GM23338 (cell line): ENCODE results near the gene ALPI. TPM values are rescaled to one million over a fixed set of nuclear protein-coding genes. Genes with fewer than 3 reads are reported as not detected.

Experiments used
- ATAC-seq: fragments of 200-7000 bp; cut with Tn5 transposase; 3 replicates; pipeline ENCODE4 v1.9.1; 2020
- DNase-seq: peaks from one replicate; pipeline ENCODE4 v3.0.0-alpha.2; 2015; ENCODE audit warnings: low spot score
- H2AFZ ChIP-seq: fragments of 200-600 bp; sonication (generic); 2 replicates; pipeline ENCODE4 v1.8.0; 2016; ENCODE audit warnings: antibody characterized with exemption, mild to moderate bottlenecking, moderate library complexity
- H3F3A ChIP-seq: fragments of 200-600 bp; sonication (generic); replicated peaks from 2 replicates; pipeline ENCODE4 v1.8.0; 2017; ENCODE audit warnings: antibody characterized with exemption, mixed run types, low read depth
- H3K27ac ChIP-seq: fragments of 200-600 bp; sonication (generic); 2 replicates; pipeline ENCODE4 v1.6.1; 2016; ENCODE audit warnings: low read depth
- H3K27me3 ChIP-seq: fragments of 200-600 bp; sonication (generic); 2 replicates; pipeline ENCODE4 v1.8.0; 2016; ENCODE audit warnings: mild to moderate bottlenecking, mixed run types, moderate library complexity; ENCODE audit not compliant: insufficient read depth
- H3K36me3 ChIP-seq: fragments of 200-600 bp; sonication (generic); 2 replicates; pipeline ENCODE4 v1.8.0; 2016; ENCODE audit warnings: mild to moderate bottlenecking; ENCODE audit not compliant: insufficient read depth
- H3K4me1 ChIP-seq: fragments of 200-600 bp; sonication (generic); 2 replicates; pipeline ENCODE4 v1.8.0; 2016; ENCODE audit warnings: mild to moderate bottlenecking, moderate library complexity; ENCODE audit not compliant: insufficient read depth
- H3K4me2 ChIP-seq: fragments of 200-600 bp; sonication (generic); 2 replicates; pipeline ENCODE4 v1.7.1; 2017; ENCODE audit warnings: mixed run types
- H3K4me3 ChIP-seq: fragments of 200-600 bp; sonication (generic); 2 replicates; pipeline ENCODE4 v1.6.1; 2016; ENCODE audit warnings: mixed run types
- H3K79me2 ChIP-seq: fragments of 200-600 bp; sonication (generic); replicated peaks from 2 replicates; pipeline ENCODE4 v1.8.0; 2017; ENCODE audit warnings: mild to moderate bottlenecking; ENCODE audit not compliant: insufficient read depth
- H3K9me2 ChIP-seq: fragments of 200-600 bp; sonication (generic); 2 replicates; pipeline ENCODE4 v1.8.0; 2017; ENCODE audit not compliant: insufficient read depth
- H4K20me1 ChIP-seq: fragments of 200-600 bp; sonication (generic); replicated peaks from 2 replicates; pipeline ENCODE4 v1.8.0; 2017; ENCODE audit warnings: mild to moderate bottlenecking; ENCODE audit not compliant: insufficient read depth
- H3K27ac Mint-ChIP-seq: 2 replicates; pipeline ENCODE4 v1.8.0; 2020; ENCODE audit warnings: inconsistent platforms, mild to moderate bottlenecking, moderate library complexity, mixed read lengths
- H3K27me3 Mint-ChIP-seq: 3 replicates; pipeline ENCODE4 v1.8.0; 2022; ENCODE audit warnings: low read depth, mild to moderate bottlenecking, moderate library complexity, mixed read lengths, inconsistent platforms; ENCODE audit not compliant: insufficient read depth, poor library complexity
- H3K36me3 Mint-ChIP-seq: 3 replicates; pipeline ENCODE4 v1.8.0; 2021; ENCODE audit warnings: low read depth, mild to moderate bottlenecking, inconsistent platforms, moderate library complexity, mixed read lengths
- H3K4me1 Mint-ChIP-seq: 3 replicates; pipeline ENCODE4 v1.8.0; 2020; ENCODE audit warnings: mild to moderate bottlenecking, inconsistent platforms, mixed read lengths
- H3K4me3 Mint-ChIP-seq: 3 replicates; pipeline ENCODE4 v1.8.0; 2021; ENCODE audit warnings: moderate library complexity, mild to moderate bottlenecking, inconsistent platforms, mixed read lengths
- H3K9me3 Mint-ChIP-seq: 3 replicates; pipeline ENCODE4 v1.8.0; 2020; ENCODE audit warnings: moderate library complexity, mild to moderate bottlenecking, inconsistent platforms, mixed read lengths
- CREB1 ChIP-seq: fragments of 250-450 bp; sonication (Bioruptor Pico); IDR thresholded peaks from 2 replicates; pipeline ENCODE4 v1.5.0; 2020; ENCODE audit warnings: low read depth, mild to moderate bottlenecking, moderate library complexity
- EZH2phosphoT487 ChIP-seq: fragments of 200-600 bp; sonication (generic); IDR thresholded peaks from one replicate; pipeline ENCODE4 v1.8.1; 2018; ENCODE audit warnings: antibody characterized with exemption; ENCODE audit not compliant: unreplicated experiment
- NANOG ChIP-seq: IDR thresholded peaks from 2 replicates; pipeline ENCODE4 v1.6.1; 2016; ENCODE audit warnings: antibody characterized with exemption, borderline replicate concordance
- POLR2AphosphoS5 ChIP-seq: IDR thresholded peaks from 2 replicates; pipeline ENCODE4 v1.6.1; 2016; ENCODE audit warnings: antibody characterized with exemption, low read depth
- STAT1 ChIP-seq: IDR thresholded peaks from one replicate; pipeline ENCODE4 v1.6.1; 2016; ENCODE audit warnings: antibody characterized with exemption; ENCODE audit not compliant: unreplicated experiment
- polyA plus RNA-seq: library from polyadenylated mRNA; unstranded; fragments of >200 nt; fragmentation: Nextera tagmentation; extraction: Ambion mirVana; gene quantifications from 2 replicates; pipeline ENCODE4 v1.2.1, GENCODE V29; 2016
- total RNA-seq: library from RNA; depleted of rRNA; stranded (reverse); fragments of >200 nt; shearing (Covaris generic); gene quantifications from 2 replicates; pipeline ENCODE4 v1.2.3, GENCODE V29; 2014
- TF ChIP-seq, protein P1 (sequence below): IDR thresholded peaks from 2 replicates; pipeline ENCODE4 v1.6.1; 2016; ENCODE audit warnings: antibody characterized with exemption
- TF ChIP-seq, protein P2 (sequence below): fragments of 250-450 bp; sonication (Bioruptor Pico); IDR thresholded peaks from 2 replicates; pipeline ENCODE4 v1.5.0; 2020; ENCODE audit warnings: mild to moderate bottlenecking, moderate library complexity
- TF ChIP-seq, protein P3 (sequence below), 2 experiments: fragments of 200-600 bp in 1 of 2; sonication (generic) in 1 of 2; conservative IDR thresholded peaks; 2 replicates each; pipeline versions ENCODE4 v1.5.1 to v1.6.1; 2016 to 2017; ENCODE audit warnings: antibody characterized with exemption in 2 of 2, low read depth in 2 of 2, mild to moderate bottlenecking in 2 of 2, moderate library complexity in 1 of 2

The ALPI gene
- total and polyA plus RNA-seq, 2 experiments from 2014 or later: not detected

DNA sequence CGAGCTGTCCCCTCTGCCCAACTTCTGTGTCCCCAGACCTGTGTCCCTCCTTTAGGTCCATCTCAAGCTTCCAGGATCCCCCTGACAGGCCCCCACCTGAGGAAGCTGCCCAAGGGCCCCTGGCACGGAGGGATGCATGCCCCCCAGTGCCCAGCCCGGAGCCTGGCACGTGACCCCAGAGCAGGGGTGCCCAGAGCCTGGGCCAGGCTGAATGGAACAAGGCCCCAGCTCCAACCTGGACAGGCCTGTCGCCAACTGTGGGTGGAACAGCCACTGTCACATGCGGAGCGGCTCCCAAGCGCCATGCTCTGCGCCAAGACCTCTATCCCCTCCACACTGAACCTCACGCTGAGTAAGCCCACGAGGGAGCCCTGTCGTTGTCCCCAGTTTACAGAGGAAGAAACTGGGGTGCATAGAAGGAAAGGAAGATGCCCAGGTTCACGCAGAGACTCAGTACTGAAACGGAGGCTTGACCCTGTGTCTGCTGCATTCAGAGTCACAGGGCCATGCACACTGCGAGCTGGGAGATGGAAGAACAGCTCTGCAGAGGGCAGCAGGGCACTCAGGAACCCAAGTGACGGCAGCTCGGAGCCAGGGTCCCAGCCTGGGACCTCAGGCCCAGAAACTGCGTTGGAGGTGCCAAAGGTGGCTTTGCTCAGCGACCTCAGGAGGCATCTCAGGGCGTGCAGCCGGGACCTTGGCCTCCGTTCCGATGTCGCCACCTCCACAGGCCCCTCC is 37.2 kb downstream of the ALPI start:
- Mint-ChIP-seq H3K4me3 (no peak overlapping the region), H3K27me3 (peaks cover 36% of the 10 kb centered on the region), H3K4me1 (peaks cover 35% of the 10 kb centered on the region), H3K9me3 (no peaks in the 10 kb centered on the region), H3K27ac (no peak overlapping the region), H3K36me3 (no peaks in the 10 kb centered on the region; the same call in 2 of the 3 replicates)
- Histone ChIP-seq H3K27ac (no peak overlapping the region), H3K9me2 (no peaks in the 10 kb centered on the region), H2AFZ (no peak overlapping the region), H3K4me2 (no peak overlapping the region), H3K4me3 (no peak overlapping the region), H3K4me1 (peaks cover 19% of the 10 kb centered on the region), H4K20me1 (no peaks in the 10 kb centered on the region), H3K79me2 (no peaks in the 10 kb centered on the region), H3K36me3 (no peaks in the 10 kb centered on the region), H3K27me3 (peaks cover 20% of the 10 kb centered on the region), H3F3A (0 out of 2 replicates have a peak, but pooled peaks cover 5% of the 10 kb centered on the region)
- ATAC-seq (no peak), DNase-seq (no peak)
- TF ChIP-seq CREB1 (CRISPR knock-in tag) (no peak), NANOG (no peak), STAT1 (no peak), POLR2AphosphoS5 (no peak), EZH2phosphoT487 (no peak)
- TF ChIP-seq, protein P1, sequence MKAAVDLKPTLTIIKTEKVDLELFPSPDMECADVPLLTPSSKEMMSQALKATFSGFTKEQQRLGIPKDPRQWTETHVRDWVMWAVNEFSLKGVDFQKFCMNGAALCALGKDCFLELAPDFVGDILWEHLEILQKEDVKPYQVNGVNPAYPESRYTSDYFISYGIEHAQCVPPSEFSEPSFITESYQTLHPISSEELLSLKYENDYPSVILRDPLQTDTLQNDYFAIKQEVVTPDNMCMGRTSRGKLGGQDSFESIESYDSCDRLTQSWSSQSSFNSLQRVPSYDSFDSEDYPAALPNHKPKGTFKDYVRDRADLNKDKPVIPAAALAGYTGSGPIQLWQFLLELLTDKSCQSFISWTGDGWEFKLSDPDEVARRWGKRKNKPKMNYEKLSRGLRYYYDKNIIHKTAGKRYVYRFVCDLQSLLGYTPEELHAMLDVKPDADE: no peak

DNA sequence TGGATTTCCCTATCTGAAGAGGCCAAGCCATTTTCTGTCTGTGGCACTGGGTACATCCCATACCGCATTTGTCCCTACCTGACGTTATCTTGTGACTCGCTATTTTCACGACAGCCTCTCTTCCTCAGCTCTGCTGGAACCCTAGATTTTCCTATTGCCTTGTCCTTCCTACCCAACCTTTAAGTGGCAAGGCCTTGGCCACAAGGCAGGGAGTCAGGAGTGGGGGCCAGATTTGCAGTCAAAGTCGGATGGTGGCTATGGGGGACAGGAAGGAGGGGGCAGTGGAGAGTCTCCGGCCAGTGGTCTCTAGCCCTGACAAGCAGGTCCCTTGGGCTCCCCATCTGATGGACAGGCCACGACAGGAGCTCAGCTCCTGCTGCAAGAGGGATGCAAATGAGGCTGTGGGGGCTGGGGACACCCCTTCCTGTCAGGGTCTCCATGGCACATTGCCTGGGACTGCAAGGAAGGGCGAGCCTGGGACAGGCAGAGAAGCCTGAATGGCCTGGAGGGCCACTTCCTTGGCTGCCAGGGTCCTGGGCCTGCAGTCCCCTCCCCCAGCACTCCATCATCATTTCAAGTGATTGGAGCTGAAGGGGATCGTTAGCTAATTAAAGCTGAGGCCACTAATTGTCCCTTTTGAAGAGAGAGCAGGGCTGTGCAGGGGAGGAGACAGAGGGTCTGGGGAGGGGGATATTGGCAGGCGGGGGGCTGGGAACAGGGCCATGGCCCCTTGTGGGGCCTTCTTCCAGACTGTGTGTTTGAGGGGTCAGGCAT is 37.9 kb downstream of the ALPI start:
- no peak for DNase-seq
- ATAC-seq: no peak
- H3K27ac ChIP-seq: no peak overlapping the region
- H2AFZ ChIP-seq: no peak overlapping the region
- Mint-ChIP-seq H3K27ac (no peak overlapping the region), H3K9me3 (no peaks in the 10 kb centered on the region), H3K4me1 (peaks cover 32% of the 10 kb centered on the region), H3K4me3 (no peak overlapping the region), H3K27me3 (peaks cover 28% of the 10 kb centered on the region), H3K36me3 (no peaks in the 10 kb centered on the region; the same call in 2 of the 3 replicates)
- no peaks in the 10 kb centered on the region for H3K36me3 ChIP-seq
- no peaks in the 10 kb centered on the region for H3K79me2 ChIP-seq
- no peaks in the 10 kb centered on the region for H4K20me1 ChIP-seq
- no peak overlapping the region for H3K4me2 ChIP-seq
- H3K9me2 ChIP-seq: no peaks in the 10 kb centered on the region
- peaks cover 11% of the 10 kb centered on the region for H3K4me1 ChIP-seq
- H3F3A ChIP-seq: 0 out of 2 replicates have a peak, but pooled peaks cover 2% of the 10 kb centered on the region
- no peak for TF ChIP-seq STAT1
- TF ChIP-seq, protein P2, sequence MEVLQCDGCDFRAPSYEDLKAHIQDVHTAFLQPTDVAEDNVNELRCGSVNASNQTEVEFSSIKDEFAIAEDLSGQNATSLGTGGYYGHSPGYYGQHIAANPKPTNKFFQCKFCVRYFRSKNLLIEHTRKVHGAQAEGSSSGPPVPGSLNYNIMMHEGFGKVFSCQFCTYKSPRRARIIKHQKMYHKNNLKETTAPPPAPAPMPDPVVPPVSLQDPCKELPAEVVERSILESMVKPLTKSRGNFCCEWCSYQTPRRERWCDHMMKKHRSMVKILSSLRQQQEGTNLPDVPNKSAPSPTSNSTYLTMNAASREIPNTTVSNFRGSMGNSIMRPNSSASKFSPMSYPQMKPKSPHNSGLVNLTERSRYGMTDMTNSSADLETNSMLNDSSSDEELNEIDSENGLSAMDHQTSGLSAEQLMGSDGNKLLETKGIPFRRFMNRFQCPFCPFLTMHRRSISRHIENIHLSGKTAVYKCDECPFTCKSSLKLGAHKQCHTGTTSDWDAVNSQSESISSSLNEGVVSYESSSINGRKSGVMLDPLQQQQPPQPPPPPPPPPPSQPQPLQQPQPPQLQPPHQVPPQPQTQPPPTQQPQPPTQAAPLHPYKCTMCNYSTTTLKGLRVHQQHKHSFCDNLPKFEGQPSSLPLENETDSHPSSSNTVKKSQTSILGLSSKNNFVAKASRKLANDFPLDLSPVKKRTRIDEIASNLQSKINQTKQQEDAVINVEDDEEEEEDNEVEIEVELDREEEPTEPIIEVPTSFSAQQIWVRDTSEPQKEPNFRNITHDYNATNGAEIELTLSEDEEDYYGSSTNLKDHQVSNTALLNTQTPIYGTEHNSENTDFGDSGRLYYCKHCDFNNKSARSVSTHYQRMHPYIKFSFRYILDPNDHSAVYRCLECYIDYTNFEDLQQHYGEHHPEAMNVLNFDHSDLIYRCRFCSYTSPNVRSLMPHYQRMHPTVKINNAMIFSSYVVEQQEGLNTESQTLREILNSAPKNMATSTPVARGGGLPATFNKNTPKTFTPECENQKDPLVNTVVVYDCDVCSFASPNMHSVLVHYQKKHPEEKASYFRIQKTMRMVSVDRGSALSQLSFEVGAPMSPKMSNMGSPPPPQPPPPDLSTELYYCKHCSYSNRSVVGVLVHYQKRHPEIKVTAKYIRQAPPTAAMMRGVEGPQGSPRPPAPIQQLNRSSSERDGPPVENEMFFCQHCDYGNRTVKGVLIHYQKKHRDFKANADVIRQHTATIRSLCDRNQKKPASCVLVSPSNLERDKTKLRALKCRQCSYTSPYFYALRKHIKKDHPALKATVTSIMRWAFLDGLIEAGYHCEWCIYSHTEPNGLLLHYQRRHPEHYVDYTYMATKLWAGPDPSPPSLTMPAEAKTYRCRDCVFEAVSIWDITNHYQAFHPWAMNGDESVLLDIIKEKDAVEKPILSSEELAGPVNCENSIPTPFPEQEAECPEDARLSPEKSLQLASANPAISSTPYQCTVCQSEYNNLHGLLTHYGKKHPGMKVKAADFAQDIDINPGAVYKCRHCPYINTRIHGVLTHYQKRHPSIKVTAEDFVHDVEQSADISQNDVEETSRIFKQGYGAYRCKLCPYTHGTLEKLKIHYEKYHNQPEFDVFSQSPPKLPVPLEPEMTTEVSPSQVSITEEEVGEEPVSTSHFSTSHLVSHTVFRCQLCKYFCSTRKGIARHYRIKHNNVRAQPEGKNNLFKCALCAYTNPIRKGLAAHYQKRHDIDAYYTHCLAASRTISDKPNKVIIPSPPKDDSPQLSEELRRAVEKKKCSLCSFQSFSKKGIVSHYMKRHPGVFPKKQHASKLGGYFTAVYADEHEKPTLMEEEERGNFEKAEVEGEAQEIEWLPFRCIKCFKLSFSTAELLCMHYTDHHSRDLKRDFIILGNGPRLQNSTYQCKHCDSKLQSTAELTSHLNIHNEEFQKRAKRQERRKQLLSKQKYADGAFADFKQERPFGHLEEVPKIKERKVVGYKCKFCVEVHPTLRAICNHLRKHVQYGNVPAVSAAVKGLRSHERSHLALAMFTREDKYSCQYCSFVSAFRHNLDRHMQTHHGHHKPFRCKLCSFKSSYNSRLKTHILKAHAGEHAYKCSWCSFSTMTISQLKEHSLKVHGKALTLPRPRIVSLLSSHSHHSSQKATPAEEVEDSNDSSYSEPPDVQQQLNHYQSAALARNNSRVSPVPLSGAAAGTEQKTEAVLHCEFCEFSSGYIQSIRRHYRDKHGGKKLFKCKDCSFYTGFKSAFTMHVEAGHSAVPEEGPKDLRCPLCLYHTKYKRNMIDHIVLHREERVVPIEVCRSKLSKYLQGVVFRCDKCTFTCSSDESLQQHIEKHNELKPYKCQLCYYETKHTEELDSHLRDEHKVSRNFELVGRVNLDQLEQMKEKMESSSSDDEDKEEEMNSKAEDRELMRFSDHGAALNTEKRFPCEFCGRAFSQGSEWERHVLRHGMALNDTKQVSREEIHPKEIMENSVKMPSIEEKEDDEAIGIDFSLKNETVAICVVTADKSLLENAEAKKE (CRISPR knock-in tag): no peak
- TF ChIP-seq EZH2phosphoT487: no peak
- TF ChIP-seq, protein P3, sequence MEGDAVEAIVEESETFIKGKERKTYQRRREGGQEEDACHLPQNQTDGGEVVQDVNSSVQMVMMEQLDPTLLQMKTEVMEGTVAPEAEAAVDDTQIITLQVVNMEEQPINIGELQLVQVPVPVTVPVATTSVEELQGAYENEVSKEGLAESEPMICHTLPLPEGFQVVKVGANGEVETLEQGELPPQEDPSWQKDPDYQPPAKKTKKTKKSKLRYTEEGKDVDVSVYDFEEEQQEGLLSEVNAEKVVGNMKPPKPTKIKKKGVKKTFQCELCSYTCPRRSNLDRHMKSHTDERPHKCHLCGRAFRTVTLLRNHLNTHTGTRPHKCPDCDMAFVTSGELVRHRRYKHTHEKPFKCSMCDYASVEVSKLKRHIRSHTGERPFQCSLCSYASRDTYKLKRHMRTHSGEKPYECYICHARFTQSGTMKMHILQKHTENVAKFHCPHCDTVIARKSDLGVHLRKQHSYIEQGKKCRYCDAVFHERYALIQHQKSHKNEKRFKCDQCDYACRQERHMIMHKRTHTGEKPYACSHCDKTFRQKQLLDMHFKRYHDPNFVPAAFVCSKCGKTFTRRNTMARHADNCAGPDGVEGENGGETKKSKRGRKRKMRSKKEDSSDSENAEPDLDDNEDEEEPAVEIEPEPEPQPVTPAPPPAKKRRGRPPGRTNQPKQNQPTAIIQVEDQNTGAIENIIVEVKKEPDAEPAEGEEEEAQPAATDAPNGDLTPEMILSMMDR (conservative IDR thresholded peaks at IDR 0.05; ENCODE audit: low read depth in 2 of 2): no peak
- no peak overlapping the region for H3K4me3 ChIP-seq
- H3K27me3 ChIP-seq: peaks cover 12% of the 10 kb centered on the region
